ENCODE results near the gene DHX32. TPM values are rescaled to one million over a fixed set of nuclear protein-coding genes. Genes with fewer than 3 reads are reported as not detected.

Gene DHX32
- total RNA-seq, 1 experiment from 2014 or later, result 28.0 TPM

DNA sequence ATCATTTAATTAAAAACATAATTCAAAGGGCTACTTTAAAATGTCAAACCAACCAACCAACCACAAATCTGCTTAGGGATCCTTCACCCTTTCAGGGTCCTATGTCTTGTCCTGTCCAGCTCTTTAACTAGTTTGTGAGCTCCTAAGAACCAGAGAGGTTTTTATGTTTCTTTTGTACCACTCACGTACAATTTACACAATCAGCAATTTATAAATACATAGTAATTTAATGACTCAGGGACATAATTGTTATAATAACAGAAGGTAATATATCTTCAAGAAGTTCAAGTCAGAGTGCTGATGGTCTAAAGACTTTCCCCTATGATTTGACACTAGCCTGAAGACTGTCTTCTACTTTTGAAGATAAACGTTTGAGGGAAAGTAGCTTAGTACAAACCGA lies 16.0 kb downstream of the DHX32 start (continued):
- TF ChIP-seq, protein P1, sequence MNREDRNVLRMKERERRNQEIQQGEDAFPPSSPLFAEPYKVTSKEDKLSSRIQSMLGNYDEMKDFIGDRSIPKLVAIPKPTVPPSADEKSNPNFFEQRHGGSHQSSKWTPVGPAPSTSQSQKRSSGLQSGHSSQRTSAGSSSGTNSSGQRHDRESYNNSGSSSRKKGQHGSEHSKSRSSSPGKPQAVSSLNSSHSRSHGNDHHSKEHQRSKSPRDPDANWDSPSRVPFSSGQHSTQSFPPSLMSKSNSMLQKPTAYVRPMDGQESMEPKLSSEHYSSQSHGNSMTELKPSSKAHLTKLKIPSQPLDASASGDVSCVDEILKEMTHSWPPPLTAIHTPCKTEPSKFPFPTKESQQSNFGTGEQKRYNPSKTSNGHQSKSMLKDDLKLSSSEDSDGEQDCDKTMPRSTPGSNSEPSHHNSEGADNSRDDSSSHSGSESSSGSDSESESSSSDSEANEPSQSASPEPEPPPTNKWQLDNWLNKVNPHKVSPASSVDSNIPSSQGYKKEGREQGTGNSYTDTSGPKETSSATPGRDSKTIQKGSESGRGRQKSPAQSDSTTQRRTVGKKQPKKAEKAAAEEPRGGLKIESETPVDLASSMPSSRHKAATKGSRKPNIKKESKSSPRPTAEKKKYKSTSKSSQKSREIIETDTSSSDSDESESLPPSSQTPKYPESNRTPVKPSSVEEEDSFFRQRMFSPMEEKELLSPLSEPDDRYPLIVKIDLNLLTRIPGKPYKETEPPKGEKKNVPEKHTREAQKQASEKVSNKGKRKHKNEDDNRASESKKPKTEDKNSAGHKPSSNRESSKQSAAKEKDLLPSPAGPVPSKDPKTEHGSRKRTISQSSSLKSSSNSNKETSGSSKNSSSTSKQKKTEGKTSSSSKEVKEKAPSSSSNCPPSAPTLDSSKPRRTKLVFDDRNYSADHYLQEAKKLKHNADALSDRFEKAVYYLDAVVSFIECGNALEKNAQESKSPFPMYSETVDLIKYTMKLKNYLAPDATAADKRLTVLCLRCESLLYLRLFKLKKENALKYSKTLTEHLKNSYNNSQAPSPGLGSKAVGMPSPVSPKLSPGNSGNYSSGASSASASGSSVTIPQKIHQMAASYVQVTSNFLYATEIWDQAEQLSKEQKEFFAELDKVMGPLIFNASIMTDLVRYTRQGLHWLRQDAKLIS (CRISPR knock-in tag; IDR thresholded peaks at IDR 0.05; ENCODE audit: borderline replicate concordance), result no peak
- TF ChIP-seq, protein P2, sequence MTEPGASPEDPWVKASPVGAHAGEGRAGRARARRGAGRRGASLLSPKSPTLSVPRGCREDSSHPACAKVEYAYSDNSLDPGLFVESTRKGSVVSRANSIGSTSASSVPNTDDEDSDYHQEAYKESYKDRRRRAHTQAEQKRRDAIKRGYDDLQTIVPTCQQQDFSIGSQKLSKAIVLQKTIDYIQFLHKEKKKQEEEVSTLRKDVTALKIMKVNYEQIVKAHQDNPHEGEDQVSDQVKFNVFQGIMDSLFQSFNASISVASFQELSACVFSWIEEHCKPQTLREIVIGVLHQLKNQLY (CRISPR knock-in tag; IDR thresholded peaks at IDR 0.05), result no peak
- TF ChIP-seq MXD4 (CRISPR knock-in tag; IDR thresholded peaks at IDR 0.05; ENCODE audit: borderline replicate concordance) (no peak), ZNF416 (CRISPR knock-in tag; IDR thresholded peaks at IDR 0.05) (no peak), TCF7 (CRISPR knock-in tag; IDR thresholded peaks at IDR 0.05; ENCODE audit: low read depth) (no peak), ZNF219 (CRISPR knock-in tag; IDR thresholded peaks at IDR 0.05; ENCODE audit: borderline replicate concordance) (no peak), NR3C1 (CRISPR knock-in tag; conservative IDR thresholded peaks at IDR 0.05; ENCODE audit: low read depth) (no peak), NR1H2 (CRISPR knock-in tag; IDR thresholded peaks at IDR 0.05) (no peak)
- TF ChIP-seq, protein P3, sequence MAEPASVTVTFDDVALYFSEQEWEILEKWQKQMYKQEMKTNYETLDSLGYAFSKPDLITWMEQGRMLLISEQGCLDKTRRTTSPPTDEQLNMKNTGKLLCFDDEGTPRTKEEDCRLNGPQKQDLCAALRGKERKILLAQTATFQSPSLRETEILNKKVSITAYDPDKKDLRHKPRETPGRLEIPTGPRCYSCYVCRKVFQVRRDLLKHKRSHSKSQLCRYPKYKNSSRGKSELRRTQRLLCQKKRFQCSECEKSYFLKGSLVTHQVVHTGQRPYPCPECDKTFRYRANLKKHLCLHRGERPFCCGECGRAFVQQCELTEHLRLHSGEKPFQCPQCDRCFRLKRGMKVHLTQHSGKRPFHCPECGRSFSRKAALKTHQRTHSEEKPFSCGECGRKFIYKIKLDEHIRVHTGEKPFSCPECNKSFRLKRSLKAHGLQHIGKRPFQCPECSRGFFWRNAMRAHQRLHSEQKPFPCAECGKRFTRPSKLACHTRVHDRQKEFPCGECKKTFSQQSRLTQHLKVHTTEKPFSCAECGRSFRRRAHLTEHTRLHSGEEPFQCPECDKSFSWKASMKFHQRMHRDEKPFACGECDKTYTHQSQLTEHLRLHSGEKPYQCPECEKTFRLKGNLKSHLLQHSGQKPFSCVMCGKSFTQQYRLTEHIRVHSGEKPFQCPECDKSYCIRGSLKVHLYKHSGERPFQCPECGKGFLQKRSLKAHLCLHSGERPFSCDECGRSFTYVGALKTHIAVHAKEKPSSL (CRISPR knock-in tag; conservative IDR thresholded peaks at IDR 0.05), result no peak

DNA sequence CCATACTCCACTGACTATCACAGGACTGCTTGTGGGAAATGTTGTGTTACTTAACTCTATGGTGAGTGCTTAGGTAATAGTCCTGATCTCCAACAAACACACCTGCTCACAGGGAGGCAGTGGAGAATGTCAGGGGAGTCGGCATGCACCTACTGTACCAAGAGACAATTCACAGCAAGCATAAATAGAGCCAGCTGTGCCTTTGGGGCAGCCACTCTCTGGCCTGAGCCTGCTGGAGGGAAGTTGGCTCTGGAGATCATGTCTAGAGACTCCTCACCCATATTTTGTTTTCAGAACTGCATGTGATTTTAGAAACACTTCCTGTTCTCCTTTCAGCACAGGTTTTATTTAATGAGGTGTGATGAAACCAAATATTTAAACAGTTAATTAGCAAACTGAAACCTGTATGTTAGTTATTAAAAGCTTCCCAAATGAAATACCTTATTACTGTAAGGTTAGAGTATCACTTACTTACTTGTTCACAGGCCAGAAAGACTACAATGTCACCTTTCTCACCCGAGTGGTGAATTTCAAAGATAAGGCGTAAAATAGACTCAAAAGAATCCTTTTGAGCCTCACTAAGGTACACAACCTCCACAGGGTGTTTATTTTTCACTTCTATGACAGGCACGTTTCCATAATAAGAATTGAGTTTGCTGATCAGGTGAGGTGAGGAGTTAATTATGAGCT lies 21.8 kb downstream of the DHX32 start:
- ChIA-PET CTCF (no interaction called here), POLR2A (interaction anchor here (0.7 kb wide), 1 partner anchor 32 kb away, joined by 3 read pairs; no protein-coding TSS in a partner anchor)
- TF ChIP-seq ZBTB21 (CRISPR knock-in tag; IDR thresholded peaks at IDR 0.05; ENCODE audit: borderline replicate concordance) (no peak), MXD4 (CRISPR knock-in tag; IDR thresholded peaks at IDR 0.05; ENCODE audit: borderline replicate concordance) (no peak), EMX1 (CRISPR knock-in tag; IDR thresholded peaks at IDR 0.05) (no peak), ZNF671 (CRISPR knock-in tag; IDR thresholded peaks at IDR 0.05) (no peak), RORB (CRISPR knock-in tag; IDR thresholded peaks at IDR 0.05) (no peak)
- TF ChIP-seq, protein P3 (CRISPR knock-in tag; conservative IDR thresholded peaks at IDR 0.05), result no peak
- TF ChIP-seq, protein P2 (CRISPR knock-in tag; IDR thresholded peaks at IDR 0.05), result no peak
- TF ChIP-seq, protein P4, sequence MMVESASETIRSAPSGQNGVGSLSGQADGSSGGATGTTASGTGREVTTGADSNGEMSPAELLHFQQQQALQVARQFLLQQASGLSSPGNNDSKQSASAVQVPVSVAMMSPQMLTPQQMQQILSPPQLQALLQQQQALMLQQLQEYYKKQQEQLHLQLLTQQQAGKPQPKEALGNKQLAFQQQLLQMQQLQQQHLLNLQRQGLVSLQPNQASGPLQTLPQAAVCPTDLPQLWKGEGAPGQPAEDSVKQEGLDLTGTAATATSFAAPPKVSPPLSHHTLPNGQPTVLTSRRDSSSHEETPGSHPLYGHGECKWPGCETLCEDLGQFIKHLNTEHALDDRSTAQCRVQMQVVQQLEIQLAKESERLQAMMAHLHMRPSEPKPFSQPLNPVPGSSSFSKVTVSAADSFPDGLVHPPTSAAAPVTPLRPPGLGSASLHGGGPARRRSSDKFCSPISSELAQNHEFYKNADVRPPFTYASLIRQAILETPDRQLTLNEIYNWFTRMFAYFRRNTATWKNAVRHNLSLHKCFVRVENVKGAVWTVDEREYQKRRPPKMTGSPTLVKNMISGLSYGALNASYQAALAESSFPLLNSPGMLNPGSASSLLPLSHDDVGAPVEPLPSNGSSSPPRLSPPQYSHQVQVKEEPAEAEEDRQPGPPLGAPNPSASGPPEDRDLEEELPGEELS (CRISPR knock-in tag; IDR thresholded peaks at IDR 0.05), result no peak
- TF ChIP-seq, protein P5, sequence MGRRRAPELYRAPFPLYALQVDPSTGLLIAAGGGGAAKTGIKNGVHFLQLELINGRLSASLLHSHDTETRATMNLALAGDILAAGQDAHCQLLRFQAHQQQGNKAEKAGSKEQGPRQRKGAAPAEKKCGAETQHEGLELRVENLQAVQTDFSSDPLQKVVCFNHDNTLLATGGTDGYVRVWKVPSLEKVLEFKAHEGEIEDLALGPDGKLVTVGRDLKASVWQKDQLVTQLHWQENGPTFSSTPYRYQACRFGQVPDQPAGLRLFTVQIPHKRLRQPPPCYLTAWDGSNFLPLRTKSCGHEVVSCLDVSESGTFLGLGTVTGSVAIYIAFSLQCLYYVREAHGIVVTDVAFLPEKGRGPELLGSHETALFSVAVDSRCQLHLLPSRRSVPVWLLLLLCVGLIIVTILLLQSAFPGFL (CRISPR knock-in tag; IDR thresholded peaks at IDR 0.05; ENCODE audit: borderline replicate concordance), result no peak
- no peaks in the 10 kb centered on the region for H3K9me3 Mint-ChIP-seq
- no peaks in the 10 kb centered on the region for H3K27me3 Mint-ChIP-seq (ENCODE audit: low read depth)
- H3K4me1 Mint-ChIP-seq, result 0 out of 2 replicates have a peak, but pooled peaks cover 4% of the 10 kb centered on the region
- 0 out of 2 replicates have a peak, but pooled peaks cover 2% of the 10 kb centered on the region for H3K36me3 Mint-ChIP-seq
- H3K4me3 Mint-ChIP-seq, result no peak overlapping the region
- H3K27ac Mint-ChIP-seq, result no peak overlapping the region
- ATAC-seq (no peak), DNase-seq (ENCODE audit: low spot score) (no peak)
